K562 (cell line): ENCODE measurements around the gene HEATR3. TPM values are rescaled to one million over a fixed set of nuclear protein-coding genes. Genes with fewer than 3 reads are reported as not detected.

Experiments used
- ATAC-seq: fragments of 200-7000 bp; cut with Tn5 transposase; 3 replicates; pipeline ENCODE4 v1.9.1; 2020; ENCODE audit warnings: moderate library complexity
- BruUV-seq: library from RNA; stranded (reverse); fragments of 400-500 nt; replicated peaks from 2 replicates; lab custom pipeline; 2021; lab: Mats Ljungman, UMichigan
- CTCF ChIA-PET: fragments of 300-600 bp; formaldehyde crosslinking; extraction: SDS; loops from one replicate; lab custom pipeline; 2021; ENCODE audit warnings: low intra/inter-chr PET ratio; lab: Yijun Ruan, JAX
- POLR2A ChIA-PET: fragments of 300-600, 350-650 bp; sonication (Branson Sonifier 250); formaldehyde crosslinking; extraction: SDS; loops from one replicate; lab custom pipeline; 2021; ENCODE audit warnings: antibody characterized with exemption, inconsistent platforms; lab: Yijun Ruan, JAX
- DNase-seq, 4 experiments: peaks; one replicate each; pipeline versions ENCODE4 v3.0.0 to v3.0.0-alpha.2; 2011 to 2018; ENCODE audit warnings: low spot score in 3 of 4, mixed read lengths in 3 of 4; ENCODE audit errors: extremely low read depth in 1 of 4
- FAIRE-seq: peaks from 2 replicates; lab custom pipeline; 2011; peaks lifted over from hg19 to GRCh38; lab: Jason Lieb, UNC
- H2AFZ ChIP-seq: 2 replicates; pipeline ENCODE4 v1.6.0; 2011; ENCODE audit warnings: low read depth, low read length, control low read depth, inconsistent platforms
- H3K27ac ChIP-seq: fragments of 200-600 bp; 3 replicates; pipeline ENCODE4 v1.8.0; 2011; ENCODE audit warnings: low read depth, mild to moderate bottlenecking, control low read depth, inconsistent platforms, low read length, moderate library complexity, mixed read lengths; ENCODE audit errors: extremely low read depth
- H3K27me3 ChIP-seq, 2 experiments: fragments of 300-600 bp in 1 of 2; 2 replicates in 1 of 2; 3 replicates in 1 of 2; pipeline versions ENCODE4 v1.6.0 to v1.8.0; 2011; ENCODE audit warnings: inconsistent platforms in 2 of 2, low read length in 2 of 2, mild to moderate bottlenecking in 1 of 2, mixed read lengths in 1 of 2, moderate library complexity in 1 of 2; ENCODE audit not compliant: control insufficient read depth in 2 of 2, insufficient read depth in 2 of 2
- H3K36me3 ChIP-seq: fragments of 300-600 bp; 3 replicates; pipeline ENCODE4 v1.8.0; 2011; ENCODE audit warnings: mild to moderate bottlenecking, low read length, inconsistent platforms; ENCODE audit not compliant: control insufficient read depth, insufficient read depth
- H3K4me1 ChIP-seq, 2 experiments: fragments of 200-600 bp in 1 of 2; replicated peaks in 1 of 2; 2 replicates in 1 of 2; 3 replicates in 1 of 2; pipeline versions ENCODE4 v1.5.1 to v1.8.0; 2011; ENCODE audit warnings: inconsistent platforms in 2 of 2, low read length in 2 of 2, mild to moderate bottlenecking in 1 of 2, mixed read lengths in 1 of 2, moderate library complexity in 1 of 2; ENCODE audit not compliant: control insufficient read depth in 2 of 2, insufficient read depth in 2 of 2
- H3K4me2 ChIP-seq: 2 replicates; pipeline ENCODE4 v1.6.1; 2011; ENCODE audit warnings: low read length, control low read depth, inconsistent platforms, mixed read lengths; ENCODE audit not compliant: insufficient read depth
- H3K4me3 ChIP-seq: fragments of 200-600 bp; sonication (generic), shearing (Covaris generic); 2 replicates; pipeline ENCODE4 v1.5.1; 2016; ENCODE audit warnings: control low read depth, inconsistent platforms
- H3K79me2 ChIP-seq: fragments of 200-600 bp; 3 replicates; pipeline ENCODE4 v1.8.0; 2011; ENCODE audit warnings: low read length, inconsistent platforms; ENCODE audit not compliant: control insufficient read depth, insufficient read depth
- H3K9ac ChIP-seq, 2 experiments: 2 replicates each; pipeline versions ENCODE4 v1.6.0 to v1.6.1; 2011; ENCODE audit warnings: low read depth in 2 of 2, low read length in 2 of 2, control low read depth in 1 of 2, inconsistent platforms in 1 of 2, mild to moderate bottlenecking in 1 of 2, mixed read lengths in 1 of 2; ENCODE audit not compliant: insufficient read depth in 1 of 2
- H3K9me1 ChIP-seq: one replicate; pipeline ENCODE4 v1.6.0; 2011; ENCODE audit warnings: inconsistent platforms, mild to moderate bottlenecking, low read length, moderate library complexity; ENCODE audit not compliant: control insufficient read depth, insufficient read depth
- H3K9me3 ChIP-seq: replicated peaks from 2 replicates; pipeline ENCODE4 v1.5.1; 2011; ENCODE audit warnings: low read depth, low read length, inconsistent platforms; ENCODE audit not compliant: control insufficient read depth, insufficient read depth
- H4K20me1 ChIP-seq: replicated peaks from 2 replicates; pipeline ENCODE4 v1.6.1; 2011; ENCODE audit warnings: low read length, inconsistent platforms, mixed read lengths; ENCODE audit not compliant: control insufficient read depth, insufficient read depth
- ATF3 ChIP-seq, 2 experiments: fragments of 450-650 bp in 1 of 2; sonication (generic) in 1 of 2; formaldehyde crosslinking in 1 of 2; IDR thresholded peaks in 1 of 2; conservative IDR thresholded peaks in 1 of 2; 2 replicates each; pipeline versions ENCODE4 v1.6.1 to v1.8.1; 2016 to 2023; ENCODE audit warnings: mild to moderate bottlenecking in 2 of 2, moderate library complexity in 2 of 2, inconsistent platforms in 1 of 2, missing genetic modification reagents in 1 of 2
- HDAC3 ChIP-seq: fragments of 450-650 bp; IDR thresholded peaks from 2 replicates; pipeline ENCODE4 v1.6.1; 2018; ENCODE audit warnings: borderline replicate concordance, mild to moderate bottlenecking, moderate library complexity; ENCODE audit not compliant: partially characterized antibody
- PHF20 ChIP-seq: fragments of 450-650 bp; IDR thresholded peaks from 2 replicates; pipeline ENCODE4 v1.6.1; 2018; ENCODE audit not compliant: partially characterized antibody
- SPI1 ChIP-seq: IDR thresholded peaks from 2 replicates; pipeline ENCODE4 v1.6.1; 2011; ENCODE audit warnings: low read depth, low read length, control low read depth, borderline replicate concordance
- ZNF695 ChIP-seq: fragments of 450-650 bp; formaldehyde crosslinking; IDR thresholded peaks from 2 replicates; pipeline ENCODE4 v1.4.0; 2020; ENCODE audit warnings: mild to moderate bottlenecking, moderate library complexity
- WGBS: fragments of 100-300 bp; shearing (Covaris generic); methylation state at CpG from one replicate; pipeline ENCODE4 v1.1.6; 2016; ENCODE audit warnings: low coverage, mixed read lengths; ENCODE audit not compliant: insufficient coverage; ENCODE audit errors: missing lambda C conversion rate; 5-methylcytosine and 5-hydroxymethylcytosine counted together
- in situ Hi-C: fragments of 300-500 bp; cut with MboI; formaldehyde crosslinking; loops from 4 replicates; pipeline ENCODE4 v1.15.0; 2018; ENCODE audit warnings: inconsistent platforms, mixed read lengths
- intact Hi-C: fragments of 100-400 bp; cut with micrococcal nuclease; formaldehyde crosslinking; loops from 2 replicates; pipeline ENCODE4 v1.14.2; 2022
- polyA plus RNA-seq, 8 experiments: library from polyadenylated mRNA; depleted of rRNA in 4 of 8; stranded (reverse) in 5 of 8; unstranded in 3 of 8; fragments of >200 nt; fragmentation: Nextera tagmentation in 2 of 8; fragmentation: Illumina TruSeq in 1 of 8; extraction: Ambion mirVana in 2 of 8; extraction: Trizol in 1 of 8; gene quantifications; 2 replicates each; pipeline versions ENCODE4 v1.2.1 to v1.2.3, GENCODE V29; 2011 to 2014; ENCODE audit warnings: inconsistent platforms in 1 of 8, missing spikeins in 1 of 8
- total RNA-seq, 7 experiments: library from RNA; depleted of rRNA in 6 of 7; stranded (reverse); fragments of >200 nt in 6 of 7; fragmentation: Illumina TruSeq in 2 of 7; extraction: Trizol in 2 of 7; gene quantifications; 2 replicates each; pipeline versions ENCODE4 v1.2.1 to v1.2.3, GENCODE V29; 2011 to 2021; ENCODE audit warnings: low replicate concordance in 1 of 7

HEATR3 gene
- total and polyA plus RNA-seq, 9 of the 15 experiments (the other 6 are each of a cell fraction or from before 2014, with no cell fraction given) = 1.7 to 30.2 (median 18.8) TPM

- no peak for TF ChIP-seq HDAC3
- no peak for TF ChIP-seq ZNF695
- no peak for TF ChIP-seq ATF3 (IDR thresholded peaks at IDR 0.05)
- TF ChIP-seq ATF3 (CRISPR knock-in tag; conservative IDR thresholded peaks at IDR 0.05) = no peak
- no peak for TF ChIP-seq PHF20
- TF ChIP-seq SPI1 = no peak
- Histone ChIP-seq H3K9ac (no peak overlapping the region), H3K9me3 (no peaks in the 10 kb centered on the region; the same call in 1 of the 2 replicates), H4K20me1 (no peaks in the 10 kb centered on the region), H3K4me1 (peaks cover 0 to 2% of the 10 kb centered on the region in 2 experiments; a peak in 2 of 5 replicates), H3K4me3 (no peak overlapping the region), H3K27ac (no peak overlapping the region), H3K36me3 (no peaks in the 10 kb centered on the region), H3K27me3 (peaks cover 3 to 15% of the 10 kb centered on the region in 2 experiments; a peak in 3 of 5 replicates), H3K9me1 (no peaks in the 10 kb centered on the region), H2AFZ (no peak overlapping the region), H3K79me2 (no peaks in the 10 kb centered on the region), H3K4me2 (no peak overlapping the region)
- in situ Hi-C loops = no loop called here
- DNase-seq = no peak
- ChIA-PET CTCF (no interaction called here), POLR2A (interaction anchor here (0.7 kb wide), 1 partner anchor 10 kb away, joined by 3 read pairs; no protein-coding TSS in a partner anchor)
- no TSS peak for BruUV-seq
- ATAC-seq = no peak
- WGBS = 18% methylated on average over 10 of the region's 10 CpGs
- no peak for FAIRE-seq
- intact Hi-C loops = no loop called here
Measured at GRCh38 chr16:50059111-50059510, 6.7 kb upstream of the HEATR3 start.
